Measurements from ENCODE around the gene EBLN2. TPM values are rescaled to one million over a fixed set of nuclear protein-coding genes. Genes with fewer than 3 reads are reported as not detected.

EBLN2 gene
- total RNA-seq, 2 donors from 2014 or later = 4.7 to 6.9 TPM

- Histone ChIP-seq H3K27me3 (replicated peaks; ENCODE audit: insufficient read depth) (no peaks in the 10 kb centered on the region), H3K27ac (no peak overlapping the region), H3K9me3 (no peaks in the 10 kb centered on the region), H3K36me3 (no peaks in the 10 kb centered on the region), H3K4me3 (no peak overlapping the region), H3K4me1 (ENCODE audit: control insufficient read depth in 1 of 2, low read depth in 2 of 2) (peaks cover 34 to 50% of the 10 kb centered on the region in 2 donors)
- DNase-seq (ENCODE audit: low spot score) = no peak
- TF ChIP-seq CTCF (IDR thresholded peaks at IDR 0.05) = no peak
- no peak for ATAC-seq (ENCODE audit: insufficient number of reproducible peaks, low FRiP score, low read depth)
Observed at GRCh38 chr3:73026111-73026759, 35.2 kb upstream of the EBLN2 start.

- H3K27ac ChIP-seq = no peak overlapping the region
- H3K9me3 ChIP-seq = no peaks in the 10 kb centered on the region
- no peaks in the 10 kb centered on the region for H3K27me3 ChIP-seq (replicated peaks; ENCODE audit: insufficient read depth)
- TF ChIP-seq CTCF (IDR thresholded peaks at IDR 0.05) = no peak
- DNase-seq (ENCODE audit: low spot score) (no peak), ATAC-seq (ENCODE audit: insufficient number of reproducible peaks, low FRiP score, low read depth) (no peak)
- H3K4me1 ChIP-seq (ENCODE audit: control insufficient read depth in 1 of 2, low read depth in 2 of 2) = peaks cover 35 to 54% of the 10 kb centered on the region in 2 donors
- no peak overlapping the region for H3K4me3 ChIP-seq
- H3K36me3 ChIP-seq = no peaks in the 10 kb centered on the region
Observed at GRCh38 chr3:73026760-73027113, 34.7 kb upstream of the EBLN2 start.

- Histone ChIP-seq H3K4me3 (no peak overlapping the region), H3K27ac (no peak overlapping the region), H3K4me1 (ENCODE audit: control insufficient read depth in 1 of 2, low read depth in 2 of 2) (peaks cover 36 to 51% of the 10 kb centered on the region in 2 donors), H3K36me3 (no peaks in the 10 kb centered on the region), H3K27me3 (replicated peaks; ENCODE audit: insufficient read depth) (no peaks in the 10 kb centered on the region), H3K9me3 (no peaks in the 10 kb centered on the region)
- no peak for TF ChIP-seq CTCF (IDR thresholded peaks at IDR 0.05)
- no peak for DNase-seq (ENCODE audit: low spot score)
- ATAC-seq (ENCODE audit: insufficient number of reproducible peaks, low FRiP score, low read depth) = no peak
Observed at GRCh38 chr3:73028803-73029202, 32.7 kb upstream of the EBLN2 start.

GRCh38 chr3:73029321-73029796 is 32.1 kb upstream of the EBLN2 start:
- no peaks in the 10 kb centered on the region for H3K27me3 ChIP-seq (replicated peaks; ENCODE audit: insufficient read depth)
- H3K4me3 ChIP-seq = no peak overlapping the region
- DNase-seq (ENCODE audit: low spot score) = no peak
- no peak for TF ChIP-seq CTCF (IDR thresholded peaks at IDR 0.05)
- ATAC-seq (ENCODE audit: insufficient number of reproducible peaks, low FRiP score, low read depth) = no peak
- peaks cover 34 to 48% of the 10 kb centered on the region in 2 donors for H3K4me1 ChIP-seq (ENCODE audit: control insufficient read depth in 1 of 2, low read depth in 2 of 2)
- no peaks in the 10 kb centered on the region for H3K36me3 ChIP-seq
- H3K27ac ChIP-seq = no peak overlapping the region
- no peaks in the 10 kb centered on the region for H3K9me3 ChIP-seq

- DNase-seq (ENCODE audit: low spot score) (no peak), ATAC-seq (ENCODE audit: insufficient number of reproducible peaks, low FRiP score, low read depth) (no peak)
- Histone ChIP-seq H3K27ac (no peak overlapping the region), H3K4me3 (no peak overlapping the region), H3K9me3 (no peaks in the 10 kb centered on the region), H3K36me3 (no peaks in the 10 kb centered on the region), H3K4me1 (ENCODE audit: control insufficient read depth in 1 of 2, low read depth in 2 of 2) (peaks cover 26 to 40% of the 10 kb centered on the region in 2 donors), H3K27me3 (replicated peaks; ENCODE audit: insufficient read depth) (no peaks in the 10 kb centered on the region)
- no peak for TF ChIP-seq CTCF (IDR thresholded peaks at IDR 0.05)
Observed at GRCh38 chr3:73030073-73030597, 31.3 kb upstream of the EBLN2 start.
